Urinary bladder (tissue), 4 donors: ENCODE results near the gene TTR. TPM values are rescaled to one million over a fixed set of nuclear protein-coding genes. Genes with fewer than 3 reads are reported as not detected.

Experiments used
- DNase-seq: peaks from one replicate; pipeline ENCODE4 v3.0.0-alpha.2; 2015; ENCODE audit errors: extremely low spot score
- H3K27ac ChIP-seq: one replicate; pipeline ENCODE4 v1.5.1; 2013; ENCODE audit warnings: low read depth, mild to moderate bottlenecking, moderate library complexity
- H3K36me3 ChIP-seq: one replicate; pipeline ENCODE4 v1.6.1; 2013; ENCODE audit warnings: mild to moderate bottlenecking, moderate library complexity; ENCODE audit not compliant: insufficient read depth
- H3K4me1 ChIP-seq: one replicate; pipeline ENCODE4 v1.6.1; 2013; ENCODE audit warnings: mild to moderate bottlenecking, moderate library complexity; ENCODE audit not compliant: insufficient read depth
- H3K4me3 ChIP-seq: one replicate; pipeline ENCODE4 v1.5.1; 2013; ENCODE audit warnings: low read depth, low read length
- WGBS: extraction: QIAGEN DNeasy Blood & Tissue Kit; methylation state at CpG from one replicate; pipeline ENCODE4 v1.1.7; 2013; 5-methylcytosine and 5-hydroxymethylcytosine counted together
- polyA plus RNA-seq: library from polyadenylated mRNA; stranded (reverse); fragments of 200-250 nt; gene quantifications from one replicate; pipeline ENCODE4 v1.2.3, GENCODE V29; 2013
- total RNA-seq: library from RNA; depleted of rRNA; stranded (reverse); fragments of >200 nt; gene quantifications from one replicate; pipeline ENCODE4 v1.2.3, GENCODE V29; 2014
- donor health status: healthy with polysubstance abuse.
- donor health status: healthy.

TTR gene
- total and polyA plus RNA-seq, 2 donors: 0.82 TPM; not detected in 1

- DNase-seq: no peak
- Histone ChIP-seq H3K4me1 (no peaks in the 10 kb centered on the region), H3K36me3 (no peaks in the 10 kb centered on the region)
These were observed 44.7 kb downstream of the TTR start for GRCh38 chr18:31636387-31636786.

GRCh38 chr18:31637445-31637844 lies 45.8 kb downstream of the TTR start:
- Histone ChIP-seq H3K4me3 (no peak overlapping the region), H3K27ac (no peak overlapping the region), H3K36me3 (no peaks in the 10 kb centered on the region), H3K4me1 (no peaks in the 10 kb centered on the region)
- DNase-seq: no peak
- 88% methylated on average over 3 of the region's 3 CpGs for WGBS

More at GRCh38 chr18:31636387-31636786, 44.7 kb downstream of the TTR start:
- Histone ChIP-seq H3K27ac (no peak overlapping the region), H3K4me3 (no peak overlapping the region)

GRCh38 chr18:31643003-31643402 lies 51.3 kb downstream of the TTR start:
- Histone ChIP-seq H3K36me3 (no peaks in the 10 kb centered on the region), H3K4me3 (no peak overlapping the region), H3K27ac (no peak overlapping the region), H3K4me1 (no peaks in the 10 kb centered on the region)
- DNase-seq: no peak
- WGBS: 83% methylated on average over 4 of the region's 4 CpGs

GRCh38 chr18:31645411-31645810 lies 53.7 kb downstream of the TTR start:
- 96% methylated on average over 4 of the region's 4 CpGs for WGBS
- Histone ChIP-seq H3K4me1 (no peaks in the 10 kb centered on the region), H3K4me3 (no peak overlapping the region), H3K27ac (no peak overlapping the region), H3K36me3 (no peaks in the 10 kb centered on the region)
- no peak for DNase-seq

DNA sequence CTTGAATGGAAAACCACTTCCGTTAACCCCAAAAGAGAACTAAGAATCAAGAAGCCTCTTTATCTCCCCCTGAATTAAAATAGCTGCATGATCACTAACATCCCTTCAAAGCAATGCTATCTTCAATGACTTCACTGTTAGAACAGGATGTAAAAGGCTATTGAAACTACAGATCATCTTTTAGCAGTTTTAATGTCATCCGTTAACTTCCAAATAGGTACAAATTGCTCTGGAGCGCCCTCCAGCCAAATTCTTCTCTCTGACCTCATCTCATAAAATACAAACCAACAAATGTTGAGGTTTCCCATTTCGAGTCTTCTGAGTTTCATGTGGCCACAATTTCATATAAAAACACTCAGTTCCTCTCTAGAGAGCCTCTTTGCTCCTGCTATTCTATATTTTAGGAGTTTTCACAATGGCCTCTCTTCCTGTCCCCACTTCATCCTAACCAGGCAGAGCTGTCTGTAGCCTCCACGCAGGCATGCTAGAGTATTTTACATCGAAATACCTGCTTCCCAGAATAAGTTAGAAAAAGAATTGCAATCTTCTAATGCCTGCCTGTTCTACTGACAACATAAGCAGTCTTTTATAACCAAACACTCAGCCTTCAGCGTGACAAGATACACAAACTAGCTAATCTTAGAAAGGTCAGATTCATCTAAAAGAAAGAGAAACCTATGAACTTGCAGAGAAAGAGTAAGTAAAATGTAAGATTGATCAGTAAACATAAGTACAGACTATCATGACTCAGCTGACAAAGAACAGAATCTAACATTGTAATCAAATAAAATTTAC lies 54.9 kb downstream of the TTR start:
- WGBS: 57% methylated on average over 7 of the region's 7 CpGs
- no peak overlapping the region for H3K27ac ChIP-seq

DNA sequence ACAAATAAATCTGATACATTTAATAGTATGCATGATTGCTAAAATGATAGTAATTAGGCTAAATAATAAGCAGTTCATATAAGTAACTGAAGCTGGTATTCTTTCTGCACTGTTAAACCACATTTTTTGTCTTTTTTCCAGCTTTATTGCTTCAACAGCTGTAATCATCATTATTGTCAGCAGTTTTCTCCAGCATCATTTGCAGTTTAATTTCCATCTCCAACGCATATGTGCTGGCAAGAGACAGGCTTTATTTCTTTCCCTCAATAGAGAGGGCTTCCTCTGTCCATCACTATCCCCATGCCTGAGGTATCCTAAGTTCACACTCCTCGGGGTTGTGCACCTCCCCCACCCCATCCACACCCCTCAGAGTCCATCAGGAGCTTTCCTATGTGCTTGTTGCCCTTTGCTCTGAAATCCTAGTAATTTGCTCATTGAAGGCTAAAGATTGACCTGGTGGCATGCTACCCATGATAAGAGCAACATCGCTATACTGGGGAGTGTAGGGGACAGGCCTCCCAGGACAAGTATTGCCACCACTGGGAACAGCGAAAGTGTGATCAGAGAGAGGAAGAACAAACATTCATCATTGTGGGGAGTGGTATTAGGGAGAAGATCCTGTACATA lies 55.6 kb downstream of the TTR start:
- DNase-seq: no peak
- 82% methylated on average over 4 of the region's 4 CpGs for WGBS
- H3K4me1 ChIP-seq: no peaks in the 10 kb centered on the region
- H3K4me3 ChIP-seq: no peak overlapping the region
- no peak overlapping the region for H3K27ac ChIP-seq
- no peaks in the 10 kb centered on the region for H3K36me3 ChIP-seq

More for the DNA sequence above, 54.9 kb downstream of the TTR start:
- H3K36me3 ChIP-seq: no peaks in the 10 kb centered on the region
- H3K4me3 ChIP-seq: no peak overlapping the region
- DNase-seq: no peak
- no peaks in the 10 kb centered on the region for H3K4me1 ChIP-seq

Other genes starting within 250 kb of the TTR start
- 0.26 TPM for gene DSG4, start 215.1 kb upstream of the TTR start, total RNA-seq
- gene DSG4, start 215.1 kb upstream of the TTR start, polyA plus RNA-seq: not detected
- gene DSG3, start 144.1 kb upstream of the TTR start, total RNA-seq: 1.0 TPM
- gene DSG3, start 144.1 kb upstream of the TTR start, polyA plus RNA-seq: 0.14 TPM
- gene DSG2, start 93.7 kb upstream of the TTR start, total RNA-seq: 44.1 TPM
- gene DSG2, start 93.7 kb upstream of the TTR start, polyA plus RNA-seq: 10.1 TPM
- gene B4GALT6, start 92.7 kb downstream of the TTR start, total RNA-seq: 7.5 TPM
- 3.2 TPM for gene B4GALT6, start 92.7 kb downstream of the TTR start, polyA plus RNA-seq
- 0.26 TPM for gene SLC25A52, start 169.0 kb downstream of the TTR start, total RNA-seq
- not detected for gene SLC25A52, start 169.0 kb downstream of the TTR start, polyA plus RNA-seq